ENCODE measurements around the gene TUBG2.
A peak's percentile ranks its signal among the peaks of the same experiment; 100 is the strongest.
"Not testable (repeated sequence)": the region's sequence is repeated elsewhere in the genome, so short reads cannot be mapped to it uniquely, and the experiment has no call there.

The TUBG2 gene

DNA sequence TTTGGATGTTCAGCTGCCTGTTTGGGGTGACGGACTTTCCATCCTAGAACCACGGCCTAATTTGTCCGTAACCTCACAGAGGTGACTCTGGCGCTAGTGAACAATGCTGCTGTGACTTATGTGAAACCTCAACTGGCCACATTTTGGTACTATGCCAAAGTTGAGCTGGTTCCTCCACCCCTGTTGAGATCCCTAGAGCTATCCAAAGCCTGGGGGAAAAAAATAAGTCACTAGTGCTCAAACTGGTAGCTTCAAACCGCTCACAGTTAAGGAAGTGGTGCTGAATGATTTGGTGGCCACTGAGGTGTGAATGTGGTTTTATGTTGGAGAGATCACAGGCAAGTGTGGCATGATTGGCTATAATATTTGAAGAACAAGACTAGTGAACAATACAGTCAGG lies 11.3 kb upstream of the TUBG2 start:
- no peak for DNase-seq (ENCODE audit: low read depth, low spot score)
- Histone ChIP-seq H3K36me3 (ENCODE audit: insufficient read depth, low read length) (no peaks in the 10 kb centered on the region), H3K9me3 (ENCODE audit: low read depth, low read length) (no peaks in the 10 kb centered on the region), H3K9ac (ENCODE audit: insufficient read length) (no peak overlapping the region), H3K27ac (no peak overlapping the region), H3K4me3 (no peak overlapping the region)
- TF ChIP-seq FOXP2 (optimal IDR thresholded peaks at IDR 0.05; ENCODE audit: control extremely low read depth, extremely low read length, insufficient read depth) (no peak), EZH2 (IDR thresholded peaks at IDR 0.05) (no peak), POLR2AphosphoS5 (IDR thresholded peaks at IDR 0.05; ENCODE audit: borderline replicate concordance, low read depth, low read length) (no peak)

DNA sequence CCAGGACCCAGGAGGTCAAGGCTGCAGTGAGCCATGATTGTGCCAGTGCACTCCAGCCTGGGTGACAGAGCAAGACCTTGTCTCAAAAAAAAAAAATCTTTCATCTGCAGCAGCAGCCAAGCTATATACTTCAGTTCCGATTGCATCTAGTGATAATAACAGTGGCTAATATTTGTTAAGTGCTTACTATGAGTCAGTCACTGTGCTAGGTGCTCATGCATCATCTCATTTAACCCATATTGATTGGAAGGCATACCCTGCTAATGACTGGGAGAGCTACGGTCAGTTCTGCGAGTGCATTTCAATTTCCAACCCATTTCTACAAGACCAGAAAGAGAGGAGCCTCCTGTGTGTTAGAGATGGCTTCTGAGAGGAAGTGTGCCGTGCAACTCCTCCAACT lies 7.7 kb upstream of the TUBG2 start:
- H3K9me3 ChIP-seq (ENCODE audit: low read depth, low read length) = no peaks in the 10 kb centered on the region
- H3K9ac ChIP-seq (ENCODE audit: insufficient read length) = no peak overlapping the region
- TF ChIP-seq EZH2 (IDR thresholded peaks at IDR 0.05) = no peak
- TF ChIP-seq FOXP2 (optimal IDR thresholded peaks at IDR 0.05; ENCODE audit: control extremely low read depth, extremely low read length, insufficient read depth) = no peak
- TF ChIP-seq POLR2AphosphoS5 (IDR thresholded peaks at IDR 0.05; ENCODE audit: borderline replicate concordance, low read depth, low read length) = no peak
- no peaks in the 10 kb centered on the region for H3K36me3 ChIP-seq (ENCODE audit: insufficient read depth, low read length)
- DNase-seq (ENCODE audit: low read depth, low spot score) = no peak
- H3K27ac ChIP-seq = no peak overlapping the region
- no peak overlapping the region for H3K4me3 ChIP-seq

DNA sequence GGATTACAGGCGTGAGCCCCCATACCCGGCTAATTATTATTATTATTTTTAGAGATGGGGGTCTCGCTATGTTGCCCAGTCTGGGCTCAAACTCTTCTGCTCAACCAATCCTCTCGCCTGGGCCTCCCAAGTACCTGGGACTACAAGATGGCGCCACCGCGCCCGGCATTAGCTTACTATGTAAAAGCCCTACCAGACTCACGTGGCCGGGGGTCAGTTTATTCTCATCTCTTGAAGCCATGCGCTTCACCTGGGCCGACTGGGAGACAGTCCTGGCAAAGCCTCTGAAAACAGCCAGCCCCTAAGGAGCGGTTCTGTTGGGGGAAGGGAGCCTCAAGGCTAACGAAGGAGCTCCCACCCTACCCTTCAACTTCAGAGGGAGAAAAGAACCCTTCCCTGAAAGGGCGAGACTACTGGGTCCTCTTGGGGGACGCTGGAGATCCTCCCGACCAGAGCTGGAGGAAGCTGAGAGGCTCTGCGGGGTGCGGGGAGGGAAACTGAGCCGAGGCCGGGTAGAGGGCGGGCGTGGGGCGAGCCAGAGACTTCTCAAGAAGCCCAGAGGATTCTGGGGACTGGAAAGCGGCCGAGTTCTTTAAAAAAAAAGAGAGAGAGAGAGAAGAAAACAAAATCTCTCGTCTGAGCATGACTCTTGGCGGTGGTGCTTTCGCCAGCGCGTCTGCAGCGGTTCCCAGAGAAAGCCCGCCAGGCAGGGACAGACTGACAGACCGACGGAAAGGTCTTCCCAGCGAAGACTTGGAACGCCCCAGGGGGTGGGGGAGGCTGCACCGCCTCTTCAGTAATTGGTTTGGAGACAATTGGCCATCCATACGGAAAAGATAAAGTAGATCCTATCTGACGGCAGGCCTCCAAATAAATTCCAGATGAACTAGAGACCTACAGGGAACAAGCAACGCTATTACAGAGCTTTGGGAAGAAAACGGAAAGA lies 5.6 kb upstream of the TUBG2 start:
- TF ChIP-seq POLR2AphosphoS5 (IDR thresholded peaks at IDR 0.05; ENCODE audit: borderline replicate concordance, low read depth, low read length) (peak; percentile 38), FOXP2 (optimal IDR thresholded peaks at IDR 0.05; ENCODE audit: control extremely low read depth, extremely low read length, insufficient read depth) (no peak), EZH2 (IDR thresholded peaks at IDR 0.05) (no peak)
- Histone ChIP-seq H3K9me3 (ENCODE audit: low read depth, low read length) (peaks cover 7% of the 10 kb centered on the region; the same call in 1 of the 2 replicates), H3K4me3 (peak overlapping the region; percentile 76), H3K27ac (peak overlapping the region; percentile 99), H3K9ac (ENCODE audit: insufficient read length) (peak overlapping the region; percentile 81), H3K36me3 (ENCODE audit: insufficient read depth, low read length) (no peaks in the 10 kb centered on the region)
- peak; percentile 63 for DNase-seq (ENCODE audit: low read depth, low spot score)

DNA sequence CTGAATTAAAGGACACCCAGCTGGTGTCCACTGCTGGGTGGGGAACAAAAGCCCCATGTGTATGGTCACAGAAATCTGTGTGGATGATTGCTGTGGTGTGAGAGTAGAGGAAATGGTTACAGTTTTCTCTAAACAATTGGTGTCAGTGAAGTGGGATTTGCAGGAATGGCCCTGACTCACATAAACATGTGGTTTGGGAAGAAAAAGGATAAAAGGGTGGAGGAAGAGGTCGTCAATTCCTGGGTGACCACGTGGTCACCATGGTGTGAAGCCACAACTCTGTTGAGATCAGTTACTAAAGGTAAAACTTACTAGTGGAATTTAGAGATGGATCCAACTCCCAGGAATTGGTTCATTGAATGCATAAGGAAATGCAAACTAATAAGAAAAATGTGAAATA lies 3.6 kb upstream of the TUBG2 start:
- Histone ChIP-seq H3K4me3 (no peak overlapping the region), H3K9ac (ENCODE audit: insufficient read length) (no peak overlapping the region), H3K9me3 (ENCODE audit: low read depth, low read length) (peaks cover 8% of the 10 kb centered on the region; the same call in 1 of the 2 replicates), H3K27ac (peak overlapping the region; percentile 71), H3K36me3 (ENCODE audit: insufficient read depth, low read length) (no peaks in the 10 kb centered on the region)
- DNase-seq (ENCODE audit: low read depth, low spot score) = no peak
- TF ChIP-seq POLR2AphosphoS5 (IDR thresholded peaks at IDR 0.05; ENCODE audit: borderline replicate concordance, low read depth, low read length) (no peak), FOXP2 (optimal IDR thresholded peaks at IDR 0.05; ENCODE audit: control extremely low read depth, extremely low read length, insufficient read depth) (no peak), EZH2 (IDR thresholded peaks at IDR 0.05) (no peak)

DNA sequence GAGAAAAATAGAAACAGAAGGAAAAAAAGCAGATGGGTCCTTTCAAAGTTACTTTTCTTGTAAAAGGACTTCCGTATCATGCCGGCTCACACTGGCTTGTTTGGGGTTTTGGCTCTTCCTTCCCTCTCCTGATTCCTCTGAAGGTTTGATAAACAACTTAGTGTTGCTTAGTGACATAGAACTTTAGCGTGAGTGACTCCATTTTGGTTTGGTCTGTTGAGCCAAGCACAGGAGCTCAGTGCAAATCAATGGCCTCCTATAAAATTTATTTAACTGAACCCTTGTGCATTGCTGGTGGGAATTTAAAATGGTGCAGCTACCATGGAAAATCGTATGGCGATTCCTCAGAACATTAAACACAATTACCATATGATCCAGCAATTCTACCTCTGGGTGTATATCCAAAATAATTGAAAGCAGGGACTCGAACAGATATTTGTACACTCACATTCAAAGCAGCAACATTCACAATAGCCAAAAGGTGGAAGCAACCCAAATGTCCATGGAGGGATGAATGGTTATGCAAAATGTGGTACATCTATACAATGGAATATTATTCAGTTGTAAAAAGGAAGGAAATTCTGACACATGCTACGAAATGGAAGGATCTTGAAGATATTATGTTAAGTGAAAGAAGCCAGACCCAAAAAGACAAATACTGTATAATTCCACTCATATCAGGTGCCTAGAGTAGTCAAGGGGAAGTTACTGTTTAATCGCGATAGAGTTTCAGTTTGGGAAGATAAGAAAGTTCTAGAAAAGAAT lies 1.1 kb upstream of the TUBG2 start:
- no peak for DNase-seq (ENCODE audit: low read depth, low spot score)
- H3K36me3 ChIP-seq (ENCODE audit: insufficient read depth, low read length) = peaks cover 8% of the 10 kb centered on the region; the same call in 1 of the 2 replicates
- no peak overlapping the region for H3K27ac ChIP-seq
- no peak overlapping the region for H3K9ac ChIP-seq (ENCODE audit: insufficient read length)
- no peak overlapping the region for H3K4me3 ChIP-seq
- TF ChIP-seq POLR2AphosphoS5 (IDR thresholded peaks at IDR 0.05; ENCODE audit: borderline replicate concordance, low read depth, low read length) (no peak), EZH2 (IDR thresholded peaks at IDR 0.05) (no peak), FOXP2 (optimal IDR thresholded peaks at IDR 0.05; ENCODE audit: control extremely low read depth, extremely low read length, insufficient read depth) (no peak)
- peaks cover 8% of the 10 kb centered on the region; the same call in 1 of the 2 replicates for H3K9me3 ChIP-seq (ENCODE audit: low read depth, low read length)

DNA sequence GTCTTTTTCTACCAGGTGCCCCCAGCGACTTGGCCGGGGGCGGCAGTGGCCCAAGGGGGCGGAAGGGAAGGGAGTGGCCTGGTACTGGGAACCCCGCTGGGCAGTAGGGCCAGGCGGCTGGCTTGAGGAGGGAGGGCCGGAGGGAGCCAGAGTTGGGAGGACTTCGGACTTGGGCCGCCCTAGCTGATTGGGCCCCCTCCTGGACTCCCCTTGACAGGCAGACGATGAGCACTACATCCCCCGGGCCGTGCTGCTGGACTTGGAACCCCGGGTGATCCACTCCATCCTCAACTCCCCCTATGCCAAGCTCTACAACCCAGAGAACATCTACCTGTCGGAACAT lies 819 bp downstream of the TUBG2 start:
- not testable (repeated sequence) for H3K9ac ChIP-seq (ENCODE audit: insufficient read length)

DNA sequence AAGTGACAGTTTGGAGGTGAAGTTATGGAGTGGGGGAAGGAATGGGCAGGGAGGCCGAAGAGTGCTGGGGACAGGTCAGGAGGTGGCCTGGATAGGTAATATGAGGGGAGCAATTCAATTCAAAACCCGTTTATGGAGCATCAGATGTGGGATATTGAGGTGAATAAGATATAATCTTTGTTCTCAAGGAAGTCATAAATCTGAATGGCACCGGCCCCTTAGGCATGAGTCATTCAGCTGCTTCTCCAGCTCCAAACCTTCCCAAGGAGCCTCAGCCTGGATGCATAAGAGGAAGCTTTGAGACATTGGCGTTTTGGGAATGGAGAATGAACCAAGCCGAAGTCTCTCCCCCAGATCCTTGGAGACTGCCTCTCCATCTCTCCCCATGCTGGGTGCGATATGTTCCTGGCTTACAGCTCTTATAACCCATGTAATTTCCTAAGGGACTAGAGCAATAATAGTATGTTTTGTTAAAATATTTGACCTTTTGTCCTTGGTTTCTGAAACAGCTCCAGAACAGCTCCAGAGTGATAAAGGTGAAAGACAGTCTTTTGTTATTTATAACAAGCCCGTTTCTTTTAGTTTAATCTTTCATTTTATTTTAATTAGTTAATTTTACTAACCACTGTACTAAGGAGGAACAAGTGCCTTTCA lies 1.7 kb downstream of the TUBG2 start:
- Histone ChIP-seq H3K4me3 (no peak overlapping the region), H3K9me3 (ENCODE audit: low read depth, low read length) (peaks cover 8% of the 10 kb centered on the region; the same call in 1 of the 2 replicates), H3K36me3 (ENCODE audit: insufficient read depth, low read length) (peaks cover 11% of the 10 kb centered on the region; the same call in 1 of the 2 replicates), H3K27ac (no peak overlapping the region), H3K9ac (ENCODE audit: insufficient read length) (no peak overlapping the region)
- TF ChIP-seq FOXP2 (optimal IDR thresholded peaks at IDR 0.05; ENCODE audit: control extremely low read depth, extremely low read length, insufficient read depth) (no peak), POLR2AphosphoS5 (IDR thresholded peaks at IDR 0.05; ENCODE audit: borderline replicate concordance, low read depth, low read length) (no peak), EZH2 (IDR thresholded peaks at IDR 0.05) (no peak)
- no peak for DNase-seq (ENCODE audit: low read depth, low spot score)

More for the DNA sequence above, 819 bp downstream of the TUBG2 start:
- not testable (repeated sequence) for DNase-seq (ENCODE audit: low read depth, low spot score); H3K27ac ChIP-seq; H3K9me3 ChIP-seq (ENCODE audit: low read depth, low read length); H3K36me3 ChIP-seq (ENCODE audit: insufficient read depth, low read length)
- H3K4me3 ChIP-seq = peak overlapping the region; percentile 92

DNA sequence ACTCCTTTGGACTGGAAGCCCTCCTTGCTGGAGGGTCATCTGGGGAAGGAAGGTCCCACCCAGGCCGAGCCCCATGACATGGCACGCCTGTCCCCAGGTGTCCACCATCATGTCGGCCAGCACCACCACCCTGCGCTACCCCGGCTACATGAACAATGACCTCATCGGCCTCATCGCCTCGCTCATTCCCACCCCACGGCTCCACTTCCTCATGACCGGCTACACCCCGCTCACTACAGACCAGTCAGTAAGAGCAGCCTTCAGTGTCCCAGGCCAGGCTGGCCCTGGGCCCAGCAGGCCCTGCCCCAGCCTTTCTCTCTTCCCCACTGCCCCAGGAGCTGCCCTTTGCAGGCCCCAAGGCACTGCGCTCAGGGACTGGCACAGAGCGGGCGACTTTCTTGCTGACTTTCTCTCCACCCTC lies 6.5 kb downstream of the TUBG2 start:
- Histone ChIP-seq H3K9me3 (ENCODE audit: low read depth, low read length) (no peaks in the 10 kb centered on the region), H3K27ac (no peak overlapping the region), H3K36me3 (ENCODE audit: insufficient read depth, low read length) (peaks cover 42% of the 10 kb centered on the region), H3K4me3 (no peak overlapping the region), H3K9ac (ENCODE audit: insufficient read length) (no peak overlapping the region)
- no peak for DNase-seq (ENCODE audit: low read depth, low spot score)
- TF ChIP-seq EZH2 (IDR thresholded peaks at IDR 0.05) (no peak), FOXP2 (optimal IDR thresholded peaks at IDR 0.05; ENCODE audit: control extremely low read depth, extremely low read length, insufficient read depth) (no peak), POLR2AphosphoS5 (IDR thresholded peaks at IDR 0.05; ENCODE audit: borderline replicate concordance, low read depth, low read length) (no peak)

DNA sequence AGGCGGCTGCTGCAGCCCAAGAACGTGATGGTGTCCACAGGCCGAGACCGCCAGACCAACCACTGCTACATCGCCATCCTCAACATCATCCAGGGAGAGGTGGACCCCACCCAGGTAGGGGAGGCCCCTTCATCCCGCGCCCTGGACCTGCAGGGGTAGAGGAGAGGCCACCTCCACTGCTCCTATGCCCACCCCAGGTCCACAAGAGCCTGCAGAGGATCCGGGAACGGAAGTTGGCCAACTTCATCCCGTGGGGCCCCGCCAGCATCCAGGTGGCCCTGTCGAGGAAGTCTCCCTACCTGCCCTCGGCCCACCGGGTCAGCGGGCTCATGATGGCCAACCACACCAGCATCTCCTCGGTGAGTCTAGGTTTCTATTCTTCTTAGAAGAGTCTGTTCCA lies 7.0 kb downstream of the TUBG2 start:
- peaks cover 46% of the 10 kb centered on the region for H3K36me3 ChIP-seq (ENCODE audit: insufficient read depth, low read length)
- not testable (repeated sequence) for DNase-seq (ENCODE audit: low read depth, low spot score)

More for the DNA sequence above, 7.0 kb downstream of the TUBG2 start:
- not testable (repeated sequence) for H3K9me3 ChIP-seq (ENCODE audit: low read depth, low read length); H3K4me3 ChIP-seq; H3K9ac ChIP-seq (ENCODE audit: insufficient read length); H3K27ac ChIP-seq

Measured in SK-N-MC (cell line).